ENCODE results near the gene IFI44.

The IFI44 gene

DNA sequence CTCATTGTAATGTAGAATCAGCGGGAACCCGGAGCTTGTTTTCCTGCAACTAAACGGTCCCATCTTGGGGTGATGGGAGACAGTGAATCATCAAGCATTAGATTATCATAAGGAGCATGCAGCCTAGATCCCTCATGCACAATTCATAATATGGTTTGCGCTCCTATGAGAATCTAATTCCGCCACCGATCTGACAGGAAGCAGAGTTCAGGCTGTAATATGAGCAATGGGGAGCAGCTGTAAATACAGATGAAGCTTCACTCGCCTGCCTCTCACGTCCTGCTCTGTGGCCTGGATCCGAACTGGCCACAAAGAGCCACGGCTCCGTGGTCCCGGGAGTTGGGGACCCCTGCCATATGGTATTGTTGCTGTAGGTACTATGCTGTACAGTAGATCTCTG is 1.6 kb downstream of the IFI44 start:
- DNase-seq (ENCODE audit: low read depth in 2 of 2): peak in 1 of 2 donors; percentile 7

DNA sequence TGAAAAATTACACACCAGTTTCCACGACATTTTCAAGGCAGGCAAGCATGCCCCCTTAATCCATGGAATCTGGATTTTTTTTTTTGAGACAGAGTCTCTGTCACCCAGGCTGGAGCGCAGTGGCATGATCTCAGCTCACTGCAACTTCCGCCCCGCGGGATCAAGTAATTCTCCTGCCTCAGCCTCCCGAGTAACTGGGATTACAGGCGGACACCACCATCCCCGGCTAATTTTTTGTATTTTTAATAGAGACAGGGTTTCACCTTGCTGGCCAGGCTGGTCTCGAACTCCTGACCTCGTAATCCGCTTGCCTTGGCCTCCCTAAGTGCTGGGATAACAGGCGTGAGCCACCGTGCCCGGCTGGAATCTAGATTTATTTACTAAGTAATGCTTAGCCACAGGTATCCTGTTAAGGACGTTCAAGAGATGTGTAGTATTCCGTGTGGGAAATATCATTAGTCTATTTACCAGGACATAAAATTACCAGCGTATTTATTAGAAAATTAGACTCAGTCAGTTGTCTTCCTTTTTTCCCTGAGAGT is 2.5 kb downstream of the IFI44 start:
- DNase-seq (ENCODE audit: low read depth in 2 of 2): no peak

DNA sequence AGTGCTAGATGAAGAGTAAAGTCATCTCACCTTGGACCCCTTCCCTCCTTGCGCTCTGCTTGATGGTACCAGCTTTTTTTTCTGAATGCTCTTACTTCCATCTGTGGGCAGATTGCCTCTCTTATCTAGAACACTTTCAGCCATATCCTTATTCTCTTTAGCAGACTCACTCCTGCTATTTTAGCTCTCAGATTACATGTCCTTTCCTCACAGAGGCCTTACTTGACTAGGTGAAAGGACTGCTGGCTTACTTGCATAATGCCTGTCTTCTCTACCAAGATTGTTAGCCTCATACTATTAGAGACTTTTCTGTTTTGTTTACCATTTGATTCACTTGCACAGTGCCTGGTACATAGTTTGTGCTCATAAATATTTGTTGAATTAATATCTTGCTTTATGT is 9.3 kb downstream of the IFI44 start:
- no peak for DNase-seq (ENCODE audit: low read depth in 2 of 2)

GRCh38 chr1:78663923-78664322 is 14.3 kb downstream of the IFI44 start:
- no peak for DNase-seq (ENCODE audit: low read depth in 2 of 2)

DNA sequence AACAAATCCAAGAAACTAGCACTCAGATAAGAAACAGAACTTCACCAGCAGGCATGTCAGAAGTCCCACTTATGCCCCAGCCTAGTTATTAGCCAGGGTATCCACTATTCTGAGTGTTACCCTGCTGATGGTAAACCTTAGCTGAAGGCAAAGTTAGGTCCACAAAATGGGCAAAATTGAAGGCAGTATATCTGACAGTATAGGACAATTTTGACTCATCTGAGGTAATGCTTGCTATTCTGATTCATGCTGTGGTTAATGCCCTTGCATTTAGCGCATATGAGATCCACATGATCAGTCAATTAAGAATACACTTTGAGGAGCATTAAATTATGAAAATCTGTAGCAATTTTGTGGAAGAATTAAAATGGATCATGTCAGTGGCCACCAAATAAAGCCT is 15.1 kb downstream of the IFI44 start:
- no peak for DNase-seq (ENCODE audit: low read depth in 2 of 2)

GRCh38 chr1:78665809-78666208 is 16.2 kb downstream of the IFI44 start:
- no peak for DNase-seq (ENCODE audit: low read depth in 2 of 2)

DNA sequence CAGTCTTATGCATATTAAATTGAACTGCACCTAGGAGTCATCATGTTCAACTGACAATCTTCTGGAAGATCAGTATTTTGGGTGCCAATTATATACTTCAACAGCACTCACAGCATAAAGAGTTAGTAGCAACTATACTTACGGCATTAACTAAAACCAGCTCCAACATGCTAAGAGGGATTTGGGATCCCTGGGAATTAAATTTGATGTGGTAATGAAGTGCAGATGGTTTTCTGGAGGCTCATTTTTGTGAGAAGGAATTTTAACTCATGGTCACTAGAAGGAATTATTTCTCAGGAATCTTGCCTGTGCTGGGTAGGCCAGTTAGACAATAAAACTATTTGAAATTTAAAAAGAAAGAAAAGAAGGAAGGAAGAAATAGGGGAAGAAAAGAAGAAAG is 18.3 kb downstream of the IFI44 start:
- DNase-seq (ENCODE audit: low read depth in 2 of 2): no peak

- DNase-seq (ENCODE audit: low read depth in 2 of 2): no peak
Observed at GRCh38 chr1:78668427-78668826, 18.8 kb downstream of the IFI44 start.

GRCh38 chr1:78672428-78672827 is 22.8 kb downstream of the IFI44 start:
- no peak for DNase-seq (ENCODE audit: low read depth in 2 of 2)

DNA sequence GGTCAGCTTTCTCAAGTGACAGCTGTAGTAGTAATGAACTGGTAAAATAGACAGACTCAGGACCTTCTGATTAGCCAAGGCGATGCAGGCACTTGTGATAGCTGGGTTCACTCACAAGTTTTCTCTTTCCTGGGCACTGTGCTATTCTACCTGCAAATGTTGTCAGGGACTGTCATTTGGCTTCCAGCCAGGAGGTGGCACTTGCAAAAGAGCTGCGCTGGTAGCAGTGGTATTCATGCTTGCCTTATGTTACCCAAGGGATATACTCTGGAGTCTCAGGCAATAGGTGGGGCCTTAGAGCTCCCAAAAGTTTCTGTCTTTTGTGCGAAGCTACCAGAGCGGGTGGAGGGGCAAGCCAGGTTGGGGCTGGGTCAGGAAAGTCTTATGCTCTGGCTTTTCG is 23.5 kb downstream of the IFI44 start:
- peak in 1 of 2 donors; percentile 15 for DNase-seq (ENCODE audit: low read depth in 2 of 2)

- peak; percentile 25 to 32 for DNase-seq (ENCODE audit: low read depth in 2 of 2)
Observed at GRCh38 chr1:78676347-78676982, 26.8 kb downstream of the IFI44 start.

- DNase-seq (ENCODE audit: low read depth in 2 of 2): no peak
Observed at GRCh38 chr1:78676993-78677392, 27.4 kb downstream of the IFI44 start.

DNA sequence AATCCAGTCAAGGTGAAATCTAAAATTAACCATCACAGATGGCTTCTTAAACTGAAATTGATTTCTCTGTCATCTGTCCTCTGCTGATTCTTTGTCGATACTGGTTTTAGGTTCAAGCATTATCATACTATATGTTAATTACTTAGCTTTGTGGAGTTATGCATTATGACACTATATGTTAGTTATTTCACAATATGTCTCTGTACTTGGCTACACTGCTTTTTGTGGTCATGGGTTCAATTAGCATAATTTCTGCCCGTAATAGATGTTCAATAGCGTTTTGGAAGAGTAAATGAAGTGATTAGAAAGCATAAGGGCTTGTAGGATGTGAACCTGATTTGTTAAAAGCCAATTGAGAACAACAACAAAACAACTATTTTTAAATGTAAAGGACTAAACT is 28.2 kb downstream of the IFI44 start:
- DNase-seq (ENCODE audit: low read depth in 2 of 2): no peak

DNA sequence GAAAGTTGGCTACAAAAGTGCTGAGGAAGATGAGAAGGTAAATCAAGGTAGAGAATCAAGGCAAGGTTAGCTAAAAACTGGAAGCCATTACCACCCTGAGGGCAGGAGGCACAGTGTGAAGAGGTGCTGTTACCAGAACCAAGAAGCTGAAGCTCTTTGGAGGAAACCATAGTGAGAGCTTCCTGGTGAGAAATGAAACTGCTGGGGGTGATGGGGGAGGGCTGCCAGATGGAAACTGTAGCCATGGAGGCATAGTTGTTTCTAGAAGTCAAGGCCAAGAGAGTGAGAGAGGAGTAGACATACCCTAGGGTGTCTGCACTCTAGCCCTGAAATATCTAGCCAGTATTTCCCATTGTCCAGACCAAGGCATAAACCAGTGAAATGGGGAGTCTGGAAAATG is 28.7 kb downstream of the IFI44 start:
- no peak for DNase-seq (ENCODE audit: low read depth in 2 of 2)

- no peak for DNase-seq (ENCODE audit: low read depth in 2 of 2)
Observed at GRCh38 chr1:78681265-78681664, 31.6 kb downstream of the IFI44 start.

DNA sequence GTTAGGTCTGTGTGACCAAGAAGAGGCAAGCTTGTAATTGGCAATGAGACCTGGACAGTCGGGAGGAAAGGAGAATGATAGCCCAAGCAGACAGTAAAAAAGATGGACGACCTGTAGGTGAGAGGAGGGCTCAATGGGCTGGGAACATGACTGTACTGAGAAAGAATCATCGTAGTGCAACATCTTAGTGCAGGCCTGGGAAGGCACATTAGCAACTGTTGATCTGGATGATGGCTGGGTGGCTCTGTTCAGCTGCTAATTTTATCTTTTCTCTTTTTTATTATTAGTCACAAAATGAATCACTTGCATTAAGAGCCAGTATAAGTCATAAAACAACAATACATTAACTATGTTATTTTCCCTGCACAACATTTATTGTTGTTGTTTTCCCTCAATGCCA is 32.9 kb downstream of the IFI44 start:
- no peak for DNase-seq (ENCODE audit: low read depth in 2 of 2)

GRCh38 chr1:78683079-78683478 is 33.4 kb downstream of the IFI44 start:
- DNase-seq (ENCODE audit: low read depth in 2 of 2): no peak

- DNase-seq (ENCODE audit: low read depth in 2 of 2): no peak
Observed at GRCh38 chr1:78687315-78687714, 37.7 kb downstream of the IFI44 start.

DNA sequence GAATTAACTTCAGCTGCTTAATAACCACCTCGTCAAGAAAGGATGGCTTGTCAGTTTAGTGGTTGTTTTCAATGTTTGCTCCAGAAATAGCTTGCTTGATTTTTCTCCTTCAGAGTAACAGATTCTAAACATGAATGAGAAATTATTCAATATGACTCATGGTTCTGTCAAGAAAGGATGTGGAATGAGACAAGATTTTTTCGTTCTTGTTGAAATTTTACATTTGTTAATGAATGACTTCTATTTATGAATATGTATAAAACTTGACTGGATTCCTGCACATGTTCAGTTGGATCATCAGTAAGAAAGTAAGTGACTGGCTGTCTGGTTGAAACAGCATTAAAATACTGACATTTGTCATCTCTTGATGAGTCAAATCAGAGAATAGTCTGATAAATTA is 38.3 kb downstream of the IFI44 start:
- no peak for DNase-seq (ENCODE audit: low read depth in 2 of 2)

DNA sequence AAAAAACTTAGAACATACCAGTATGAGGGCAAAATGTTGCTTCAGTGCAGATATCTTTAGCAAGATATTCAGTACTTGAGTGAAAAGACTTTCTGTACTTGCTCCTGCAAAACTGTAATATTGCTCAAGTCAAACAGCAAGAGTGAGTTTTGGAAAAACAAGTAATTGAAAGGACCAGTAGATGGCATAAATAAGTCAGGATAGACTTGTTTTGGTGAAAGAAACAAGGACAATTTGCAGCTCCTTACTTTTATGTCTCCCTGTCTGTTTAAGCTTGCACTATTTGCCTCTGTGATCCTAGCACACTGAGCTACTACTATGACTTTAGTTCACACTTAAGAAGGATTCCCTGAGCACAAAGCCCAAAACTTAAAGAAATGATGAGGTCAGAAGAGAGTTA is 39.1 kb downstream of the IFI44 start:
- no peak for DNase-seq (ENCODE audit: low read depth in 2 of 2)

GRCh38 chr1:78690516-78690915 is 40.9 kb downstream of the IFI44 start:
- no peak for DNase-seq (ENCODE audit: low read depth in 2 of 2)

- DNase-seq (ENCODE audit: low read depth in 2 of 2): no peak
Observed at GRCh38 chr1:78691995-78692747, 42.5 kb downstream of the IFI44 start.

GRCh38 chr1:78699813-78700212 is 50.2 kb downstream of the IFI44 start:
- no peak for DNase-seq (ENCODE audit: low read depth in 2 of 2)

Measured in stimulated activated CD4-positive, alpha-beta T cell treated with anti-CD3 and anti-CD28 coated beads, Interleukin-4, amount 100 ng/mL, for 48 hours (primary cell).